Measurements from ENCODE around the gene PRB3. TPM values are rescaled to one million over a fixed set of nuclear protein-coding genes. Genes with fewer than 3 reads are reported as not detected.

PRB3 gene
- total RNA-seq (not detected), polyA plus RNA-seq (under 1 TPM; 0.17 to 0.66 TPM)

DNA sequence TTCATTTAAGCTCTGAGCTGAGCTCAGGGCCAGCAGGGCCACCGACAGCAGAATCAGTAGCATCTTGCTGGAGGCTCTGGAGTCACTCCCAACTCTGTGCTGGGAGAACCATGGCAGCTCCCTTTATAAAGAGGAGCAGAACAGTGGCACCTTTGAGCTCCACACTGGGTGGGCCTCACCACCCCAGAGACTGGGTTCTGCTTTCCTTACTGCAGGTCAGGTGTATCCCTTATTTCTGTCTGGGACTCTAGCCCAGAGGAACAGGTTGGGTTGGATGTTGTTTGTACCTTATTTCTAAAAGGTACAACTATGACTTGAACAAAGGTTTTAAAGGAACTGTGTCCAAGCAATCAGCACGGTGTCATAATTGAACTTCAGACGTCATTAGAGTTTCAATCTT is at the start of gene PRB3:
TSS of gene PRB3 (minus strand) at position 101 of the 400 bp plus-strand sequence. CDS start at position 63, 38 bp downstream.
- no peaks in the 10 kb centered on the region for H3K27me3 ChIP-seq (ENCODE audit: insufficient read depth, low read length)
- intact Hi-C loops (cut with micrococcal nuclease), result no loop called here
- ChIA-PET CTCF (ENCODE audit: partially characterized antibody) (no interaction called here), POLR2A (ENCODE audit: partially characterized antibody) (no interaction called here)
- no peaks in the 10 kb centered on the region for H3K9me3 ChIP-seq (ENCODE audit: control insufficient read depth in 1 of 2, low read length in 2 of 2)
- H3K27ac ChIP-seq (ENCODE audit: low read depth, low read length), result no peak within 1 kb of the TSS
- no peaks in the 10 kb centered on the region for H3K27me3 Mint-ChIP-seq
- peaks cover 0 to 3% of the 10 kb centered on the region in 2 donors for H3K36me3 Mint-ChIP-seq
- no peaks in the 10 kb centered on the region for H3K36me3 ChIP-seq (ENCODE audit: insufficient read depth, low read length)
- DNase-seq, result no peak
- H3K4me3 Mint-ChIP-seq, result no peak within 1 kb of the TSS
- H3K9me3 Mint-ChIP-seq, result peaks cover 0 to 4% (median 0%) of the 10 kb centered on the region in 8 donors
- H3K4me1 Mint-ChIP-seq, result no peaks in the 10 kb centered on the region
- H3K4me3 ChIP-seq (ENCODE audit: low read length in 2 of 2), result no peak within 1 kb of the TSS
- no peak within 1 kb of the TSS for H3K27ac Mint-ChIP-seq
- no peaks in the 10 kb centered on the region for H3K4me1 ChIP-seq (ENCODE audit: insufficient read depth, low read length)

DNA sequence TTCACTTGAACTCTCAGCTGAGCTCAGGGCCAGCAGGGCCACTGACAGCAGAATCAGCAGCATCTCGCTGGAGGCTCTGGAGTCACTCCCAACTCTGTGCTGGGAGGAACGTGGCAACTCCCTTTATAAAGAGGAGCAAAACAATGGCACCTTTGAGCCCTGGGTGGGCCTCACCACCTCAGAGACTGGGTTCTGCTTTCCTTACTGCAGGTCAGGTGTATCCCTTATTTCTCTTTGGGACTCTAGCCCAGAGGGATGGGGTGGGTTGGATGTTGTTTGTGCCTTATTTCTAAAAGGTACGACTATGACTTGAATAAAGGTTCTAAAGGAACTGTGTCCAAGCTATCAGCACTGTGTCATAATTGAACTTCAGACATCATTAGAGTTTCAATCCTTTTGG is 40.8 kb upstream of the PRB3 start, which contains the start of gene PRB4:
TSS of gene PRB4 (minus strand) at position 101 of the 400 bp plus-strand sequence. CDS start at position 63, 38 bp downstream.
- ChIA-PET CTCF (ENCODE audit: partially characterized antibody) (no interaction called here), POLR2A (ENCODE audit: partially characterized antibody) (no interaction called here)
- Mint-ChIP-seq H3K36me3 (peaks cover 5 to 13% of the 10 kb centered on the region in 2 donors), H3K9me3 (peaks cover 0 to 58% (median 50%) of the 10 kb centered on the region in 8 donors), H3K4me1 (no peaks in the 10 kb centered on the region), H3K4me3 (no peak within 1 kb of the TSS), H3K27me3 (no peaks in the 10 kb centered on the region), H3K27ac (no peak within 1 kb of the TSS)
- no peak within 1 kb of the TSS for H3K4me3 ChIP-seq (ENCODE audit: low read length in 2 of 2)
- no peaks in the 10 kb centered on the region for H3K36me3 ChIP-seq (ENCODE audit: insufficient read depth, low read length)
- no peaks in the 10 kb centered on the region for H3K27me3 ChIP-seq (ENCODE audit: insufficient read depth, low read length)
- H3K4me1 ChIP-seq (ENCODE audit: insufficient read depth, low read length), result no peaks in the 10 kb centered on the region
- no peaks in the 10 kb centered on the region for H3K9me3 ChIP-seq (ENCODE audit: control insufficient read depth in 1 of 2, low read length in 2 of 2)
- DNase-seq, result no peak
- intact Hi-C loops (cut with micrococcal nuclease), result no loop called here
- H3K27ac ChIP-seq (ENCODE audit: low read depth, low read length), result no peak within 1 kb of the TSS

DNA sequence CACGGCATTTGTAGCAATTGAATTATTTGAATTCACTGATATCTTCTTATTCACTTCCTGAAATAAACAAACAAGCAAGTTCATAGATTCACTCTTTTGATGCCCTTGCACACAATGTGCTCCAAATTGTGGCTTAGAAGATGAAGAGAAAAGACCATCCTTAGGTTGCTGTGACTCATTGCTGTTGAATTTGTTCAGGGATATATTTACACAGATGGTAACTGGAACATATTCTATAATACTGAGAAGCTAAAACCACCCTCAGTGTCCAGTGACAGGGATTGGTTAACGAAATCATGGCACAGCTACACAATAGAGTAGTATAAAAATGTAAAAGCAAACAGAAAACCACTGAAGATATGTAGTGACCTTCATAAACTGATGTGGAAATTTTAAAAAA is 37.6 kb upstream of the PRB3 start:
- no peak for DNase-seq
- intact Hi-C loops (cut with micrococcal nuclease), result no loop called here
- Histone ChIP-seq H3K4me1 (ENCODE audit: insufficient read depth, low read length) (no peaks in the 10 kb centered on the region), H3K27me3 (ENCODE audit: insufficient read depth, low read length) (no peaks in the 10 kb centered on the region), H3K4me3 (ENCODE audit: low read length in 2 of 2) (no peak overlapping the region), H3K27ac (ENCODE audit: low read depth, low read length) (no peak overlapping the region), H3K36me3 (ENCODE audit: insufficient read depth, low read length) (no peaks in the 10 kb centered on the region), H3K9me3 (ENCODE audit: control insufficient read depth in 1 of 2, low read length in 2 of 2) (no peaks in the 10 kb centered on the region)
- H3K9me3 Mint-ChIP-seq, result peaks cover 0 to 56% (median 42%) of the 10 kb centered on the region in 8 donors
- H3K27ac Mint-ChIP-seq, result no peak overlapping the region
- ChIA-PET POLR2A (ENCODE audit: partially characterized antibody) (no interaction called here), CTCF (ENCODE audit: partially characterized antibody) (no interaction called here)
- H3K4me3 Mint-ChIP-seq, result no peak overlapping the region
- H3K4me1 Mint-ChIP-seq, result no peaks in the 10 kb centered on the region
- H3K36me3 Mint-ChIP-seq, result peaks cover 4 to 6% of the 10 kb centered on the region in 2 donors
- no peaks in the 10 kb centered on the region for H3K27me3 Mint-ChIP-seq

DNA sequence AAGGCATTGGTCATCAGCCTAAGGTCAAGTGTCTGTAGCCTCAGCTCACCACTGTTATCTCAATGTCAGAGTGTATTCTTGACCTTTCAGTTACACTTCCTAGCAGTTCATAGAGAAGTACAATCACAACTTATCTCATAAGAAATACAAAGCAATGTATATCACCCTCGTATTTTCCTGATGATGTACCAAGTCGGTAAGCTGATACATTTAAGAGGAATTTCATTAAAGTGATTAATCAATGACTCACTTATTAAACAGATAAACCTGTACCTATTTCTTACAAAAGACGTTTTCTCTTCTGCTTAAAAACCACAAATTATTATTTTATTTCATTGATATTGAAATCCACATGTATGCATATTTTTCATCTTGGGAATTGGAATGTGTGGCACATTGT is 3.9 kb upstream of the PRB3 start:
- intact Hi-C loops (cut with micrococcal nuclease), result no loop called here
- no peaks in the 10 kb centered on the region for H3K27me3 Mint-ChIP-seq

DNA sequence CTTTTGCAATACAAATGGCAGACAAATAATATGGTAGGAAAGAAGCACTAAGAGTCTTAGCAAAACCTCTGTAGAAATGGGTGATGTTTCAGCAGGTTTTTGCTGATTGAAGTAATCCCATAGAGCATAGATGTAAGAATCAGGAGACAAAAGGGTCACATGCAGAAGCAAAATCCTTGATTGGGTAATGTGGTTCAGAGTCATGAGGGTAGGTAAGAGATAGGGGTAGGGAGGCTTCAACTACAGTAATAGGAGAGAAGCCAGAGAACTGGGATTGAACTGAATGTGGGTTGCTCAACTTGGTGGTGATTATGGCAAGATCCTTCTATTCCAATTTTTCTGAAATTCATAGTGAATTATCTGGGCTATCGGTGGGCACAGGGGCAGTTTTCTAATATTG is 5.0 kb downstream of the PRB3 start:
- DNase-seq, result no peak
- CTCF ChIA-PET (ENCODE audit: partially characterized antibody), result no interaction called here
- Mint-ChIP-seq H3K9me3 (peaks cover 0 to 36% (median 25%) of the 10 kb centered on the region in 8 donors), H3K27me3 (no peaks in the 10 kb centered on the region), H3K36me3 (peaks cover 1 to 7% of the 10 kb centered on the region in 2 donors), H3K27ac (no peak overlapping the region), H3K4me1 (no peaks in the 10 kb centered on the region), H3K4me3 (no peak overlapping the region)
- no peak overlapping the region for H3K27ac ChIP-seq (ENCODE audit: low read depth, low read length)
- intact Hi-C loops (cut with micrococcal nuclease), result no loop called here
- no peaks in the 10 kb centered on the region for H3K4me1 ChIP-seq (ENCODE audit: insufficient read depth, low read length)
- no peaks in the 10 kb centered on the region for H3K36me3 ChIP-seq (ENCODE audit: insufficient read depth, low read length)
- POLR2A ChIA-PET (ENCODE audit: partially characterized antibody), result no interaction called here
- H3K4me3 ChIP-seq (ENCODE audit: low read length in 2 of 2), result no peak overlapping the region
- no peaks in the 10 kb centered on the region for H3K27me3 ChIP-seq (ENCODE audit: insufficient read depth, low read length)
- H3K9me3 ChIP-seq (ENCODE audit: control insufficient read depth in 1 of 2, low read length in 2 of 2), result no peaks in the 10 kb centered on the region

More for the DNA sequence above, 3.9 kb upstream of the PRB3 start:
- H3K36me3 Mint-ChIP-seq, result peaks cover 0 to 6% of the 10 kb centered on the region in 2 donors
- H3K9me3 ChIP-seq (ENCODE audit: control insufficient read depth in 1 of 2, low read length in 2 of 2), result no peaks in the 10 kb centered on the region
- H3K4me3 Mint-ChIP-seq, result no peak overlapping the region
- H3K36me3 ChIP-seq (ENCODE audit: insufficient read depth, low read length), result no peaks in the 10 kb centered on the region
- no peaks in the 10 kb centered on the region for H3K4me1 ChIP-seq (ENCODE audit: insufficient read depth, low read length)
- no peaks in the 10 kb centered on the region for H3K4me1 Mint-ChIP-seq
- no peak for DNase-seq
- no peak overlapping the region for H3K27ac Mint-ChIP-seq
- ChIA-PET CTCF (ENCODE audit: partially characterized antibody) (no interaction called here), POLR2A (ENCODE audit: partially characterized antibody) (no interaction called here)
- no peak overlapping the region for H3K4me3 ChIP-seq (ENCODE audit: low read length in 2 of 2)
- H3K27me3 ChIP-seq (ENCODE audit: insufficient read depth, low read length), result no peaks in the 10 kb centered on the region
- H3K9me3 Mint-ChIP-seq, result no peaks in the 10 kb centered on the region
- H3K27ac ChIP-seq (ENCODE audit: low read depth, low read length), result no peak overlapping the region

DNA sequence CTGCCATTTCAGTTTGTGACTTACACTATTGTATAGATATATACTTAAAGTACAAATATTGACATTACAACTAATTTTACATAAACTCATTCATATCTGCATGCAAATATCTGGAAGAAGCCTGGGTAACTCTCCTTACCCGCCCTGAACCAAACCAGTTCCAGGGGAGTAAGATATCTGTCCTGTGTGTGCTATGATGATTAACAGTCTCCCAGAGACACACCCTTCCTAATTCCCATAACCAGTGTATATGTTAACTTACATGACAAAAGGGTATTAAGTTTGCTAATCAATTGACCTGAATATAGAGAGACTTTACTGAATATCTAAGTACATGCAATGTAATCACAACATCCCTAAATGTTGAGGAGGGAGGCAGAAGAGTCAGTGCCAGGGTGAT is 23.0 kb downstream of the PRB3 start:
- Histone ChIP-seq H3K27me3 (ENCODE audit: insufficient read depth, low read length) (no peaks in the 10 kb centered on the region), H3K9me3 (ENCODE audit: control insufficient read depth in 1 of 2, low read length in 2 of 2) (no peaks in the 10 kb centered on the region), H3K4me3 (ENCODE audit: low read length in 2 of 2) (no peak overlapping the region), H3K36me3 (ENCODE audit: insufficient read depth, low read length) (no peaks in the 10 kb centered on the region), H3K4me1 (ENCODE audit: insufficient read depth, low read length) (no peaks in the 10 kb centered on the region), H3K27ac (ENCODE audit: low read depth, low read length) (no peak overlapping the region)
- intact Hi-C loops (cut with micrococcal nuclease), result no loop called here
- H3K27me3 Mint-ChIP-seq, result no peaks in the 10 kb centered on the region
- H3K4me3 Mint-ChIP-seq, result no peak overlapping the region
- H3K36me3 Mint-ChIP-seq, result peaks cover 0 to 26% of the 10 kb centered on the region in 2 donors
- POLR2A ChIA-PET (ENCODE audit: partially characterized antibody), result no interaction called here
- no peak for DNase-seq
- H3K27ac Mint-ChIP-seq, result peak overlapping the region in 1 of 7 donors; percentile 16
- CTCF ChIA-PET (ENCODE audit: partially characterized antibody), result no interaction called here
- H3K4me1 Mint-ChIP-seq, result no peaks in the 10 kb centered on the region
- peaks cover 0 to 27% (median 14%) of the 10 kb centered on the region in 8 donors for H3K9me3 Mint-ChIP-seq

DNA sequence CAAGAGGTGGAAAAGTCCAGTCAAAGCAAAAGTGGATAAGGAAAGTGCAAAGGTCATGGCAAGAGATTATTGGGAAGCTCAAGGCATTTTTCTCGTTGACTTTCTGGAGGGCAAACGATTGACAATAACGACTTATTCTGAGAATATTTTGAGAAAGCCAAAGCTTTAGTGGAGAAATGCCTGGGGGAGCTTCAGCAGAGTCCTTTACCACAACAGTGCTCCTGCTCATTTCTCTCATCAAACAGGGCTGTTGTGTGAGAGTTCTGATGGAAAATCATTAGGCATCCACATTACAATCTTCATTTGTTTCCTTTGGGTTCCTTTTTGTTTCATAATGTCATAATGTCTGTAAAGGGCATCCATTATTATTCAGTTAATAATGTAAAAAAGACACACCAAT is 26.9 kb downstream of the PRB3 start:
- H3K4me1 ChIP-seq (ENCODE audit: insufficient read depth, low read length), result no peaks in the 10 kb centered on the region
- ChIA-PET CTCF (ENCODE audit: partially characterized antibody) (no interaction called here), POLR2A (ENCODE audit: partially characterized antibody) (no interaction called here)
- H3K27ac ChIP-seq (ENCODE audit: low read depth, low read length), result no peak overlapping the region
- no peaks in the 10 kb centered on the region for H3K9me3 ChIP-seq (ENCODE audit: control insufficient read depth in 1 of 2, low read length in 2 of 2)
- Mint-ChIP-seq H3K9me3 (peaks cover 0 to 14% (median 5%) of the 10 kb centered on the region in 8 donors), H3K27ac (no peak overlapping the region), H3K4me3 (no peak overlapping the region), H3K36me3 (peaks cover 0 to 35% of the 10 kb centered on the region in 2 donors), H3K4me1 (no peaks in the 10 kb centered on the region), H3K27me3 (no peaks in the 10 kb centered on the region)
- no peaks in the 10 kb centered on the region for H3K27me3 ChIP-seq (ENCODE audit: insufficient read depth, low read length)
- intact Hi-C loops (cut with micrococcal nuclease), result no loop called here
- no peaks in the 10 kb centered on the region for H3K36me3 ChIP-seq (ENCODE audit: insufficient read depth, low read length)
- H3K4me3 ChIP-seq (ENCODE audit: low read length in 2 of 2), result no peak overlapping the region
- no peak for DNase-seq

Measured in CD4-positive, alpha-beta memory T cell (primary cell).